Measurements from ENCODE around the gene MEN1.

DNA sequence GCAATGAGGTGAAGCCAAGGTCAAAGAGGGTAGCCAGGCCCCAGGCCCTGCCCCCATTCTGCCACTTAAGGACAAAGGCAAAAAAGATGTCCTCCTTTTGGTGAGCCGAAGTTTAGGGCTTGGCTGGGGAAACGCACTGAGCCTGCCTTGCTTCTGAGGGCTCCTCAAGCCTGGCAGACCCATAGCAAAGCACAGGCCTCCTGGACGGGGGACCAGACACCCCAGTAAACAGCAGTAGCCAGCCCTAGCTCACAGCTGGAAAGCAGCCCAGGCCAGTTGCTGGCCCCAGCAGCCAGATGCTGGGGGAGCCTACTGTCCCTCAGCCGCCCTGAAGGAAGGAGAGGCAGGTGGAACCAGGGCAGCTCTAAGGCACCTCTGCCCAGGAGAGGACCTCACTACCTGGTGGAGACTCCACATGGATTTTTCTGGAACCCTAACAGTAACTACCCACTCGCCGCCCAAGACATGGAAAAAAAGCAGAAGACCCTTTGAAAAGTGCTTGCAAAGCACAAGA is 46.8 kb downstream of the MEN1 start:
- TF ChIP-seq CTCF (IDR thresholded peaks at IDR 0.05), result no peak
- TF ChIP-seq EP300 (IDR thresholded peaks at IDR 0.05), result no peak
- no peak for TF ChIP-seq POLR2A (IDR thresholded peaks at IDR 0.05)
- peak in 2 of 4 donors; percentile 20 to 46 for TF ChIP-seq POLR2AphosphoS5 (IDR thresholded peaks at IDR 0.05)
